Omental fat pad (tissue), 4 donors: Measurements from ENCODE around the gene RFTN2. TPM values are rescaled to one million over a fixed set of nuclear protein-coding genes. Genes with fewer than 3 reads are reported as not detected.
"Not testable (repeated sequence)": the region's sequence is repeated elsewhere in the genome, so short reads cannot be mapped to it uniquely, and the experiment has no call there.

Source experiments
- ATAC-seq: fragments of 150-250 bp; one replicate; pipeline ENCODE4 v1.9.1; 2016; ENCODE audit warnings: mild to moderate bottlenecking, moderate library complexity; ENCODE audit not compliant: low FRiP score
- DNase-seq: peaks from one replicate; pipeline ENCODE4 v3.0.0-alpha.2; 2019; ENCODE audit warnings: low spot score
- total RNA-seq, 4 donors: library from RNA; depleted of rRNA; stranded (reverse); fragments of >200 nt; gene quantifications; one replicate each; pipeline ENCODE4 v1.1.0, GENCODE V29; 2016
- TF ChIP-seq, protein P1 (sequence below), 3 donors: fragments of 450-650 bp; IDR thresholded peaks; one replicate each; pipeline ENCODE4 v1.5.1; 2016 to 2017; ENCODE audit warnings: antibody characterized with exemption in 3 of 3, mild to moderate bottlenecking in 3 of 3, moderate library complexity in 2 of 3

RFTN2 gene
- total RNA-seq, 4 donors from 2014 or later = 5.3 to 27.3 (median 14.0) TPM

DNA sequence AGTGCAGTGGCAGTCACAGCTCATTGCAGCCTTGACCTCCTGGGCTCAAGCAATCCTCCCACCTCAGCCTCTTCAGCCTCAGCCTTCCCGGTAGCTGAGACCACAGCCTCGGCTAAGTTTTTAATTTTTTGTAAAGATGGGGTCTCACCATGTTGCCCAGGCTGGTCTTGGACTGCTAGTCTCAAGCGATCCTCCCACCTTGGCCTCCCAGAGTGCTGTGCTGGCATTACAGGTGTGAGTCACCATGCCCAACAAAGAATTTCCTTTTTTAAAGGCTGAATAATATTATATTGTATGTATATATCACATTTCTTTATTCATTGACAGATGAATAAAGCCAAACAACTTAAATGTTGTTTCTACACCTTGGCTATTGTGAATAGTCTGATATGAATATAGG, 117.0 kb downstream of the RFTN2 start:
- no peak for ATAC-seq
- TF ChIP-seq, protein P1, sequence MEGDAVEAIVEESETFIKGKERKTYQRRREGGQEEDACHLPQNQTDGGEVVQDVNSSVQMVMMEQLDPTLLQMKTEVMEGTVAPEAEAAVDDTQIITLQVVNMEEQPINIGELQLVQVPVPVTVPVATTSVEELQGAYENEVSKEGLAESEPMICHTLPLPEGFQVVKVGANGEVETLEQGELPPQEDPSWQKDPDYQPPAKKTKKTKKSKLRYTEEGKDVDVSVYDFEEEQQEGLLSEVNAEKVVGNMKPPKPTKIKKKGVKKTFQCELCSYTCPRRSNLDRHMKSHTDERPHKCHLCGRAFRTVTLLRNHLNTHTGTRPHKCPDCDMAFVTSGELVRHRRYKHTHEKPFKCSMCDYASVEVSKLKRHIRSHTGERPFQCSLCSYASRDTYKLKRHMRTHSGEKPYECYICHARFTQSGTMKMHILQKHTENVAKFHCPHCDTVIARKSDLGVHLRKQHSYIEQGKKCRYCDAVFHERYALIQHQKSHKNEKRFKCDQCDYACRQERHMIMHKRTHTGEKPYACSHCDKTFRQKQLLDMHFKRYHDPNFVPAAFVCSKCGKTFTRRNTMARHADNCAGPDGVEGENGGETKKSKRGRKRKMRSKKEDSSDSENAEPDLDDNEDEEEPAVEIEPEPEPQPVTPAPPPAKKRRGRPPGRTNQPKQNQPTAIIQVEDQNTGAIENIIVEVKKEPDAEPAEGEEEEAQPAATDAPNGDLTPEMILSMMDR (IDR thresholded peaks at IDR 0.05) = no peak
- no peak for DNase-seq

DNA sequence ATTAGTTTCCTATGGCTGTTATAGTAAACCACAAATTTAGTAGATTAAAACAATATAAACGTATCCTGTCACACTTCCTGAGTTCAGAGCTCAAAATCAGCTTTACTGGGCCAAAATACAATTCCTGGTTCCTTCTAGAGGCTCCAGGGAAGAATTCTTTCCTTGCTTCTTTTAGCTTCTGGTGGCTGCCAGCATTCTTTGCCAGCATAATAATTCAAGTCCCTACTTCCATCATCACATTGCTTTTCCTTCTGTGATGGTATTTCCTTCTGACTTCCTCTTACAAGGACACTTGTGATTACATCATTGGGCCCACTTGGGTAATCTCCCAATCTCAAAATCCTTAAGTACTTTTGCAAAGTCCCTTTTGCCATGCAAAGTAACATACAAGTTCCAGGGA, 118.9 kb downstream of the RFTN2 start:
- DNase-seq (no peak), ATAC-seq (no peak)
- TF ChIP-seq, protein P1 (IDR thresholded peaks at IDR 0.05) = no peak

DNA sequence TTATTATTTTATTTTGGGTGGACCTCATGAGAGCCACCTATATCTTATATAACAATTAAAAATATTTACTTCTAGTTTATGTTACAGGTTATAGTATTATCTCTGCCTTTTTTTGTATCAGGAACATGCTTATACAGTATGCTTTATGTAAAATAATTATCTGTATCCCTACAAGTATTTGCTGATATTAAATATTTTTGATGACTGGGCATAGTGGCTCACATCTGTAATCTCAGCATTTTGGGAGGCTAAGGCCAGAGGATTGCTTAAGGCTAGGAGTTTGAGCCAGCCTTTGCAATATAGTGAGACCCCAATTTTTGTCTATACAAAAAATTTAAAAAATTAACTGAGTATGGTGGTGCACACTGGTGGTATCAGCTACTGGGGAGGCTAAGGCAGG, 119.9 kb downstream of the RFTN2 start:
- TF ChIP-seq, protein P1 (IDR thresholded peaks at IDR 0.05) = no peak
- DNase-seq (no peak), ATAC-seq (no peak)

DNA sequence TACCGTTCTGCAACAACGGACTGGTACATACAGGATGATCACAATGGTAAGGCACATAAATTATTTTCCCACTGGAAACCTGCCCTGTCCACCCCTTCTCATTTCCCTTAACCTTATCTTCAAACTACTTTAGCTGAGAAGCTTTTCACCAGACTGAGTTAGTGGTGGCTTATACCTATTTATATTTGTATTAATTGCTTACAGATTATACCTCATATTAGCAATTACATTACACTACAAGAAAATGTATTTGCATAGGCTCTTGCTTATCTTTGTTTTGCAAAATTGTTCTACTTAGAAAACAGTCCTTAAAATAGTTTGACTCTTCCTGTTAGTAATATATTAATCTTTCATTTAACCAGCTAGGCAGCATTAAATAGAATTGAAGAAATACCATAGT, 124.1 kb downstream of the RFTN2 start:
- DNase-seq, ATAC-seq: not testable (repeated sequence)

DNA sequence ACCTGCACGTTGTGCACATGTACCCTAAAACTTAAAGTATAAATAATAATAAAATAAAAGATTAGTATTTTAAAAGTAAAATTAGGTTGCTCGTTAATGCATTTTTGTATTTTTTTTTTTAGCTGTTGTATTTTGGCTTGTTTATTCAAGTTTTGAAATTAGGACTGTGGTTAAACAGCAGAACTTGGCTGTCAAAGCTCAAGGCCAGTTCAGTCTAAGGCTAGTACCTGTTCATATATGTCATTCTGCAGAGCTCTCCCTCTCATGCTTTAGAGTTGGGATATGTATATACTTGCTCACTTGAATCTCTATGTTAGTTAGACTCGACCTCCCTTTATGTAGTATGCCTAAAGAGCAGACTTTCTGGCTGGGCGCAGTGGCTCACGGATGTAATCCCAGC, 126.8 kb downstream of the RFTN2 start:
- DNase-seq (no peak), ATAC-seq (no peak)
- TF ChIP-seq, protein P1 (IDR thresholded peaks at IDR 0.05) = no peak

DNA sequence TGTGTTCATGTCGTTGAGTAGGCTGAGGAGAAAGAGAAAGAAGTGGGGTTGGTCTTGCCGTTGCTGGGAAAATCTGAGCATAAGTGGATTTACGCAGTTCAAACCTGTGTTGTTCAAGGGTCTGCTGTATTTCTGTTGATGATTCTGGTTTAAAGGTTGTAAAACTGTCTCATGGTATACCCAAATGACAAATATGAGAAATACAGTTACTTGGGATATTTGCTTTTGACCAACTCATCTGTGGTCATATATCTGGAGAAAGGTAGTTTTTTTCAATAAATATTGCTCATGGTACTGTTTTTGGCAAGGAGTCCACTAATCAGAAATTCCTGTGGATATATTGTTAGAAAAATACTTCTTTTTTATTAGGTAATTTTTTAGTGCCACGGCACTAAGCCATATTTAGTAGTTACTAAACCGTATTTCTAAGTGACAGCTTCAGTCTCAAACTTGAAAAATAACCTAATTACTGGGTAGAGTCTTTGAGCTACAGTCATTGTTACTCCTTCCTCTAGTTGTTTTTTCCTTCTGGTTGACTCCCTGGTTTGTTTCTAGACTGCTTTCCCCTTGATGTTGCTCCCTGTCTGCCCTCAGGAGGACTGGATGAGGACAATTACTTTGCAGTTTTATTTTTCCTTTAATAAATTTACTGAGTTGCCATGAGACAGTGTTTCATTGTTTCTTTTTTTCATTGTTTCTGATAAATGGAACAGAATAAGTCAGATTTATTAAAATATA, 128.1 kb downstream of the RFTN2 start:
- no peak for ATAC-seq
- DNase-seq = no peak
- TF ChIP-seq, protein P1 (IDR thresholded peaks at IDR 0.05) = no peak

DNA sequence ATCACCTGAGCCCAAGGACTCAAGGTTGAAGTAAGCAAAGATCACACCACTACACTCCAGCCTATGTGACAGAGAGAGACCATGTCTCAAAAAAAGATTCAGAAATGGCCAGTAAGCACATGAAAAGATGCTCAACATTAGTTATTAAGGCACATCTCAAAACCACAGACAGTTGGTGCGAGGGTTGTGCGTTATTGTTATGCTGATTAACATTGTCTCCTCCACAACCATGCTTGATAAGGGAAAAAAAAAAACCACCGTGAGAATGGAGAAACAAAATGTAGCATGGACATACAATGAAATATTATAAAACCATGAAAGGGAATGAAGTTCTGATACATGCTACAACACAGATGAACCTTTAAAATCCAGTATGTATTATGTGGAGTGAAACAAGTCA, 132.2 kb downstream of the RFTN2 start:
- no peak for ATAC-seq

More for the DNA sequence above, 132.2 kb downstream of the RFTN2 start:
- DNase-seq = no peak
- TF ChIP-seq, protein P1 (IDR thresholded peaks at IDR 0.05) = no peak
